Type B pancreatic cell (in vitro differentiated cells): ENCODE measurements around the gene STIM1. TPM values are rescaled to one million over a fixed set of nuclear protein-coding genes. Genes with fewer than 3 reads are reported as not detected.
A peak's percentile ranks its signal among the peaks of the same experiment; 100 is the strongest.

ENCODE experiments used
- DNase-seq: peaks from one replicate; pipeline ENCODE4 v3.0.0; 2021; ENCODE audit warnings: mixed read lengths; ENCODE audit not compliant: unreplicated experiment; ENCODE audit errors: extremely low spot score
- H3K27ac Mint-ChIP-seq: 2 replicates; pipeline ENCODE4 v1.8.0; 2021; ENCODE audit warnings: mild to moderate bottlenecking, mixed read lengths
- H3K27me3 Mint-ChIP-seq: 2 replicates; pipeline ENCODE4 v1.8.0; 2021; ENCODE audit warnings: mixed read lengths
- H3K36me3 Mint-ChIP-seq: 2 replicates; pipeline ENCODE4 v1.8.0; 2021; ENCODE audit warnings: mixed read lengths
- H3K4me1 Mint-ChIP-seq: one replicate; pipeline ENCODE4 v1.8.0; 2021; ENCODE audit warnings: mixed read lengths; ENCODE audit not compliant: unreplicated experiment
- H3K4me3 Mint-ChIP-seq: 2 replicates; pipeline ENCODE4 v1.8.0; 2021; ENCODE audit warnings: mild to moderate bottlenecking, mixed read lengths
- H3K9me3 Mint-ChIP-seq: 2 replicates; pipeline ENCODE4 v1.8.0; 2021; ENCODE audit warnings: mixed read lengths
- CTCF ChIP-seq: fragments of 200-600 bp; sonication (generic); conservative IDR thresholded peaks from 2 replicates; pipeline ENCODE4 v1.5.0; 2021; ENCODE audit warnings: antibody characterized with exemption, mild to moderate bottlenecking
- total RNA-seq: library from RNA; stranded (reverse); gene quantifications from 2 replicates; pipeline ENCODE4 v1.2.1, GENCODE V29; 2021; ENCODE audit warnings: low replicate concordance

STIM1 gene
- total RNA-seq, 1 donor from 2014 or later: 38.9 TPM

DNA sequence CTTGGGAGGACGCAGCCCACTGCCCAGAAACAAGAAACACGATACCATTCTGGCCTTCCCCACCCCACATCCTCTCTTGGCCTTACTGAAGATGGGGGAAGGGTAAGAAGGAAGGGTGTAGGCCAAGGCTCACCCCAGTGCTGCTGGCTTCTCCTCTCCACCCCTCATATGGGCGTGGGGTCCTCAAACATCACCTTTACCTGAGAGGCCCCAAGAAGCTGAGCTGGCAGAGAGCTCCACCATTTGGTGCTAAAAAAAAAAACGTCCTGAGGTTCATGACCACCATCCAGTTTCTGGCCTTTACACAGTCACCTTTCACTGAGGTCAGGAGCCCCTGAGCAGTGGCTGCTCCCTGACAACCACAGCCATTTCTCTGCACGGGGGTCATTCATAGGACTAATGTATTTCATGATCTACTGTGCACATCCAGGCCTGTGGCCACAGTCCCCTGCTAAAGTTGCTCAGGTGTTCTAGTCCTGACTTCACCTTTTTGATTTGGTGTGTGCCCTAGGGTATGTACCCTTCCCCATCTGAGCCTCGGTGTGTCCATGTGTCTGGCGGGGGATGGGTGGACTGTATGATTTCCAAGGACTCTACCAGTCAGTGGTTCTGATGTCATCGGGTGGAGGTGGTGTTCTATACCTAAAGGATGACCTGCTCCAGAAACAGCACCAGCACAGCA lies 29.9 kb upstream of the STIM1 start:
- H3K4me3 Mint-ChIP-seq: no peak overlapping the region
- no peak for TF ChIP-seq CTCF
- no peak overlapping the region for H3K27ac Mint-ChIP-seq

DNA sequence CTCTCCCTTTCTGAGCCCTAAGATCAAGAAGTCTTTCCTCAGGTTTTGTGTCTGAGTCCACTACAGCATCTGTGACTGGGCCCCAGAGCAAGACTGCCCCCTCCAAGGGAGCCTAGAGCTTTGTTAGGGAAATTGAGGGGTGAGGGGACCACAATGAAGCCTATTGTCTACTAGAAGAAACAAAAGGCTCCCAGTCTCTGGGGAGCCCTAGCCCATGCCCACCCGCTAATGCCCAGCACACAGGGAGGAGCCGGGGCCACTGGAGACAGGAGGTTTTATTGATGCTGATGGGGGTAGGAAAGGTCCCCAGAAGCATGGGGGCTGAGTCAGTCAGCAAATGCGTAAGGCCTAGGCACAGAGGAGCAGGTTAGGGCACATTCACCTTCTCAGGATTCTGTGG lies 28.7 kb upstream of the STIM1 start:
- peaks cover 5% of the 10 kb centered on the region for H3K4me1 Mint-ChIP-seq
- H3K27ac Mint-ChIP-seq: no peak overlapping the region
- H3K9me3 Mint-ChIP-seq: no peaks in the 10 kb centered on the region
- DNase-seq: no peak
- peaks cover 39% of the 10 kb centered on the region for H3K36me3 Mint-ChIP-seq
- H3K27me3 Mint-ChIP-seq: no peaks in the 10 kb centered on the region
- no peak for TF ChIP-seq CTCF
- H3K4me3 Mint-ChIP-seq: no peak overlapping the region

More for the DNA sequence above, 29.9 kb upstream of the STIM1 start:
- Mint-ChIP-seq H3K9me3 (no peaks in the 10 kb centered on the region), H3K27me3 (no peaks in the 10 kb centered on the region), H3K36me3 (peaks cover 32% of the 10 kb centered on the region), H3K4me1 (no peaks in the 10 kb centered on the region)
- DNase-seq: no peak

- TF ChIP-seq CTCF: no peak
- H3K27ac Mint-ChIP-seq: no peak overlapping the region
- peaks cover 39% of the 10 kb centered on the region for H3K36me3 Mint-ChIP-seq
- H3K4me1 Mint-ChIP-seq: peaks cover 6% of the 10 kb centered on the region
- H3K4me3 Mint-ChIP-seq: no peak overlapping the region
- no peaks in the 10 kb centered on the region for H3K27me3 Mint-ChIP-seq
- DNase-seq: no peak
- H3K9me3 Mint-ChIP-seq: no peaks in the 10 kb centered on the region
These were observed 27.9 kb upstream of the STIM1 start for GRCh38 chr11:3827434-3828186.

GRCh38 chr11:3830088-3830487 lies 25.4 kb upstream of the STIM1 start:
- Mint-ChIP-seq H3K4me1 (peaks cover 10% of the 10 kb centered on the region), H3K36me3 (peaks cover 27% of the 10 kb centered on the region), H3K27ac (no peak overlapping the region), H3K27me3 (no peaks in the 10 kb centered on the region), H3K4me3 (no peak overlapping the region), H3K9me3 (no peaks in the 10 kb centered on the region)
- no peak for TF ChIP-seq CTCF
- DNase-seq: no peak

DNA sequence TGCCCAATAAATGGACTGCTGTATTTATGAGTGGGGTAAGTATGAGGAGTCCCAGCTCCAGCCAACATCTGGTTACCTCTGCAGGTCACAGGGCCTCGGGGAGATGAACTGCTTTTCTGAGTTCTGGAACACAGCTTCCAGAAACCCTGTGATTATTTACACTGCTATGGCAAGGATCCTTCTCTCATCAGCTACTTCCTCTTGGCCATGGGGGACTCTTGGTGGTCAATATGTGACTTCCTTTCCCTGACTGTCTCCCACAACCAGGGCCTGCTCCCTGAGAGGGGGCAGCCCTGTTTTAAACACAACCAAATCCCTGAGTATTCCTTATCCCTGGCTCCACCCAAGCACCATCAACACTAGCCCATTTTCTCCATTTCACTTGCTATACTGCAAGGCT lies 24.7 kb upstream of the STIM1 start:
- no peak for TF ChIP-seq CTCF
- Mint-ChIP-seq H3K27ac (peak overlapping the region; percentile 71), H3K9me3 (no peaks in the 10 kb centered on the region), H3K27me3 (no peaks in the 10 kb centered on the region), H3K4me3 (no peak overlapping the region), H3K36me3 (peaks cover 33% of the 10 kb centered on the region), H3K4me1 (peaks cover 16% of the 10 kb centered on the region)
- DNase-seq: no peak
